ENCODE results near the gene HIVEP3.

The HIVEP3 gene

GRCh38 chr1:41659903-41660302, 258.8 kb downstream of the HIVEP3 start:
- in situ Hi-C loops (cut with HindIII; ENCODE audit: low sequenced_read_pairs), result no loop called here

- in situ Hi-C loops (cut with HindIII; ENCODE audit: low sequenced_read_pairs), result no loop called here
These were observed 259.6 kb downstream of the HIVEP3 start for GRCh38 chr1:41659159-41659495.

GRCh38 chr1:41658431-41659158, 260.1 kb downstream of the HIVEP3 start:
- in situ Hi-C loops (cut with HindIII; ENCODE audit: low sequenced_read_pairs), result no loop called here

GRCh38 chr1:41657679-41658295, 260.9 kb downstream of the HIVEP3 start:
- in situ Hi-C loops (cut with HindIII; ENCODE audit: low sequenced_read_pairs), result no loop called here

- in situ Hi-C loops (cut with HindIII; ENCODE audit: low sequenced_read_pairs), result no loop called here
These were observed 261.8 kb downstream of the HIVEP3 start for GRCh38 chr1:41656825-41657500.

- in situ Hi-C loops (cut with HindIII; ENCODE audit: low sequenced_read_pairs), result no loop called here
These were observed 262.7 kb downstream of the HIVEP3 start for GRCh38 chr1:41656068-41656467.

GRCh38 chr1:41655632-41656031, 263.1 kb downstream of the HIVEP3 start:
- in situ Hi-C loops (cut with HindIII; ENCODE audit: low sequenced_read_pairs), result no loop called here

GRCh38 chr1:41653574-41653973, 265.1 kb downstream of the HIVEP3 start:
- in situ Hi-C loops (cut with HindIII; ENCODE audit: low sequenced_read_pairs), result no loop called here

GRCh38 chr1:41652384-41653265, 266.1 kb downstream of the HIVEP3 start:
- in situ Hi-C loops (cut with HindIII; ENCODE audit: low sequenced_read_pairs), result no loop called here

GRCh38 chr1:41650028-41650880, 268.5 kb downstream of the HIVEP3 start:
- in situ Hi-C loops (cut with HindIII; ENCODE audit: low sequenced_read_pairs), result no loop called here

GRCh38 chr1:41649396-41650027, 269.2 kb downstream of the HIVEP3 start:
- in situ Hi-C loops (cut with HindIII; ENCODE audit: low sequenced_read_pairs), result no loop called here

- in situ Hi-C loops (cut with HindIII; ENCODE audit: low sequenced_read_pairs), result no loop called here
These were observed 269.9 kb downstream of the HIVEP3 start for GRCh38 chr1:41648844-41649243.

- in situ Hi-C loops (cut with HindIII; ENCODE audit: low sequenced_read_pairs), result no loop called here
These were observed 270.5 kb downstream of the HIVEP3 start for GRCh38 chr1:41648230-41648629.

- in situ Hi-C loops (cut with HindIII; ENCODE audit: low sequenced_read_pairs), result no loop called here
These were observed 271.2 kb downstream of the HIVEP3 start for GRCh38 chr1:41647221-41648135.

GRCh38 chr1:41646186-41646585, 272.5 kb downstream of the HIVEP3 start:
- in situ Hi-C loops (cut with HindIII; ENCODE audit: low sequenced_read_pairs), result no loop called here

GRCh38 chr1:41645062-41645461, 273.7 kb downstream of the HIVEP3 start:
- in situ Hi-C loops (cut with HindIII; ENCODE audit: low sequenced_read_pairs), result no loop called here

- in situ Hi-C loops (cut with HindIII; ENCODE audit: low sequenced_read_pairs), result no loop called here
These were observed 275.6 kb downstream of the HIVEP3 start for GRCh38 chr1:41642922-41643821.
